ENCODE results near the gene CHAT.

GRCh38 chr10:49666054-49666615, 52.3 kb downstream of the CHAT start:
- TF ChIP-seq, protein P1, sequence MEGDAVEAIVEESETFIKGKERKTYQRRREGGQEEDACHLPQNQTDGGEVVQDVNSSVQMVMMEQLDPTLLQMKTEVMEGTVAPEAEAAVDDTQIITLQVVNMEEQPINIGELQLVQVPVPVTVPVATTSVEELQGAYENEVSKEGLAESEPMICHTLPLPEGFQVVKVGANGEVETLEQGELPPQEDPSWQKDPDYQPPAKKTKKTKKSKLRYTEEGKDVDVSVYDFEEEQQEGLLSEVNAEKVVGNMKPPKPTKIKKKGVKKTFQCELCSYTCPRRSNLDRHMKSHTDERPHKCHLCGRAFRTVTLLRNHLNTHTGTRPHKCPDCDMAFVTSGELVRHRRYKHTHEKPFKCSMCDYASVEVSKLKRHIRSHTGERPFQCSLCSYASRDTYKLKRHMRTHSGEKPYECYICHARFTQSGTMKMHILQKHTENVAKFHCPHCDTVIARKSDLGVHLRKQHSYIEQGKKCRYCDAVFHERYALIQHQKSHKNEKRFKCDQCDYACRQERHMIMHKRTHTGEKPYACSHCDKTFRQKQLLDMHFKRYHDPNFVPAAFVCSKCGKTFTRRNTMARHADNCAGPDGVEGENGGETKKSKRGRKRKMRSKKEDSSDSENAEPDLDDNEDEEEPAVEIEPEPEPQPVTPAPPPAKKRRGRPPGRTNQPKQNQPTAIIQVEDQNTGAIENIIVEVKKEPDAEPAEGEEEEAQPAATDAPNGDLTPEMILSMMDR (IDR thresholded peaks at IDR 0.05 in 2 of 3, conservative IDR thresholded peaks at IDR 0.05 in 1 of 3; ENCODE audit: borderline replicate concordance in 1 of 3, insufficient read depth in 1 of 3, low read depth in 2 of 3, low read length in 2 of 3): no peak
- no peak for TF ChIP-seq RAD21 (IDR thresholded peaks at IDR 0.05; ENCODE audit: low read depth)
- TF ChIP-seq EZH2 (IDR thresholded peaks at IDR 0.05): no peak
- TF ChIP-seq CEBPB (IDR thresholded peaks at IDR 0.05; ENCODE audit: low read depth): no peak
- TF ChIP-seq EZH2phosphoT487 (IDR thresholded peaks at IDR 0.05; ENCODE audit: borderline replicate concordance): no peak
- TF ChIP-seq SP1 (IDR thresholded peaks at IDR 0.05; ENCODE audit: low read depth): no peak
- no peak for TF ChIP-seq MAX (IDR thresholded peaks at IDR 0.05)
- no peak for TF ChIP-seq POLR2AphosphoS5 (IDR thresholded peaks at IDR 0.05; ENCODE audit: low read depth, low read length)
- TF ChIP-seq REST (IDR thresholded peaks at IDR 0.05; ENCODE audit: low read depth): no peak
- TF ChIP-seq POLR2A (IDR thresholded peaks at IDR 0.05; ENCODE audit: borderline replicate concordance, extremely low read depth, insufficient read depth, insufficient read length): no peak
- TF ChIP-seq ZFX (IDR thresholded peaks at IDR 0.05): no peak
- TF ChIP-seq, protein P2, sequence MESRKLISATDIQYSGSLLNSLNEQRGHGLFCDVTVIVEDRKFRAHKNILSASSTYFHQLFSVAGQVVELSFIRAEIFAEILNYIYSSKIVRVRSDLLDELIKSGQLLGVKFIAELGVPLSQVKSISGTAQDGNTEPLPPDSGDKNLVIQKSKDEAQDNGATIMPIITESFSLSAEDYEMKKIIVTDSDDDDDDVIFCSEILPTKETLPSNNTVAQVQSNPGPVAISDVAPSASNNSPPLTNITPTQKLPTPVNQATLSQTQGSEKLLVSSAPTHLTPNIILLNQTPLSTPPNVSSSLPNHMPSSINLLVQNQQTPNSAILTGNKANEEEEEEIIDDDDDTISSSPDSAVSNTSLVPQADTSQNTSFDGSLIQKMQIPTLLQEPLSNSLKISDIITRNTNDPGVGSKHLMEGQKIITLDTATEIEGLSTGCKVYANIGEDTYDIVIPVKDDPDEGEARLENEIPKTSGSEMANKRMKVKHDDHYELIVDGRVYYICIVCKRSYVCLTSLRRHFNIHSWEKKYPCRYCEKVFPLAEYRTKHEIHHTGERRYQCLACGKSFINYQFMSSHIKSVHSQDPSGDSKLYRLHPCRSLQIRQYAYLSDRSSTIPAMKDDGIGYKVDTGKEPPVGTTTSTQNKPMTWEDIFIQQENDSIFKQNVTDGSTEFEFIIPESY (IDR thresholded peaks at IDR 0.05; ENCODE audit: extremely low read depth, insufficient replicate concordance, low read length): no peak
- no peak for TF ChIP-seq YY1 (IDR thresholded peaks at IDR 0.05; ENCODE audit: extremely low read depth, insufficient replicate concordance, low read depth, low read length)
- TF ChIP-seq, protein P3, sequence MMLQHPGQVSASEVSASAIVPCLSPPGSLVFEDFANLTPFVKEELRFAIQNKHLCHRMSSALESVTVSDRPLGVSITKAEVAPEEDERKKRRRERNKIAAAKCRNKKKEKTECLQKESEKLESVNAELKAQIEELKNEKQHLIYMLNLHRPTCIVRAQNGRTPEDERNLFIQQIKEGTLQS (IDR thresholded peaks at IDR 0.05): no peak

All from HCT116 (cell line).